ENCODE data around the gene IRF6. TPM values are rescaled to one million over a fixed set of nuclear protein-coding genes. Genes with fewer than 3 reads are reported as not detected.

Gene IRF6
- total and polyA plus RNA-seq, 2 donors (not counting 1 experiment from before 2014, with no cell fraction given), result 0.18 to 1.1 TPM

GRCh38 chr1:209769171-209769904, 36.6 kb downstream of the IRF6 start:
- peak overlapping the region; percentile 71 for H3K4me2 ChIP-seq (replicated peaks; ENCODE audit: low read depth, low read length, poor library complexity, severe bottlenecking)
- WGBS (ENCODE audit: insufficient coverage), result 0% methylated on average over 5 of the region's 13 CpGs
- Mint-ChIP-seq H3K27me3 (no peaks in the 10 kb centered on the region), H3K4me1 (peaks cover 29% of the 10 kb centered on the region), H3K27ac (no peak overlapping the region), H3K9me3 (ENCODE audit: insufficient read depth) (no peaks in the 10 kb centered on the region), H3K4me3 (no peak overlapping the region)
- H3K4me1 ChIP-seq (ENCODE audit: control insufficient read depth in 2 of 2, insufficient read depth in 2 of 2, low read length in 2 of 2), result peaks cover 65 to 80% of the 10 kb centered on the region in 2 donors
- ChIA-PET POLR2A (interaction anchor here (1.2 to 4.2 kb wide), 3 partner anchors 13 to 18 kb away, joined by 6 to 40 read pairs (median 9); partner anchors contain the start of genes C1orf74 and TRAF3IP3), CTCF (interaction anchor here (0.9 to 5.3 kb wide), 13 partner anchors 8 to 193 kb away, joined by 3 to 48 read pairs (median 4); partner anchors contain the start of genes C1orf74 and TRAF3IP3)
- H3K27me3 ChIP-seq (replicated peaks in 1 of 4; ENCODE audit: control extremely low read depth in 1 of 4, control insufficient read depth in 3 of 4, insufficient read depth in 4 of 4, low read length in 3 of 4), result no peaks in the 10 kb centered on the region
- peaks cover 68% of the 10 kb centered on the region for H3K79me2 ChIP-seq (ENCODE audit: control insufficient read depth, insufficient read depth, low read length)
- TF ChIP-seq EZH2 (IDR thresholded peaks at IDR 0.05; ENCODE audit: borderline replicate concordance, insufficient read depth, low read depth, low read length, poor library complexity, severe bottlenecking) (no peak), CTCF (IDR thresholded peaks at IDR 0.05) (no peak)
- peak; percentile 47 for DNase-seq
- peak overlapping the region; percentile 44 for H2AFZ ChIP-seq (ENCODE audit: insufficient read depth, low read depth, low read length, poor library complexity, severe bottlenecking)
- peak overlapping the region; percentile 58 to 83 (median 68) for H3K4me3 ChIP-seq (ENCODE audit: control extremely low read depth in 1 of 5, extremely low read depth in 1 of 5, insufficient read depth in 1 of 5, low read depth in 2 of 5, low read length in 4 of 5)
- peak overlapping the region; percentile 77 for H3K9ac ChIP-seq (ENCODE audit: low read length)
- peak; percentile 57 for ATAC-seq (ENCODE audit: low read depth)
- peak overlapping the region; percentile 57 to 87 for H3K27ac ChIP-seq (ENCODE audit: low read length in 2 of 2)
- peaks cover 15% of the 10 kb centered on the region for H4K20me1 ChIP-seq (ENCODE audit: control insufficient read depth, insufficient read depth, low read length, poor library complexity, severe bottlenecking)
- H3K36me3 ChIP-seq (replicated peaks in 1 of 2; ENCODE audit: control extremely low read depth in 1 of 2, control insufficient read depth in 1 of 2, extremely low read depth in 1 of 2, insufficient read depth in 2 of 2, low read length in 1 of 2), result peaks cover 2 to 48% of the 10 kb centered on the region in 2 experiments
- intact Hi-C loops (cut with micrococcal nuclease), result loop anchor here (1.0 to 5.0 kb wide), 2 partner anchors 15 to 58 kb away; partner anchors contain the start of genes C1orf74 and UTP25
- no peaks in the 10 kb centered on the region for H3K9me3 ChIP-seq (ENCODE audit: control extremely low read depth in 1 of 3, control insufficient read depth in 2 of 3, insufficient read depth in 1 of 3, low read length in 2 of 3)

All from B cell (primary cell).